Measurements from ENCODE around the gene PMPCB.

Gene PMPCB

DNA sequence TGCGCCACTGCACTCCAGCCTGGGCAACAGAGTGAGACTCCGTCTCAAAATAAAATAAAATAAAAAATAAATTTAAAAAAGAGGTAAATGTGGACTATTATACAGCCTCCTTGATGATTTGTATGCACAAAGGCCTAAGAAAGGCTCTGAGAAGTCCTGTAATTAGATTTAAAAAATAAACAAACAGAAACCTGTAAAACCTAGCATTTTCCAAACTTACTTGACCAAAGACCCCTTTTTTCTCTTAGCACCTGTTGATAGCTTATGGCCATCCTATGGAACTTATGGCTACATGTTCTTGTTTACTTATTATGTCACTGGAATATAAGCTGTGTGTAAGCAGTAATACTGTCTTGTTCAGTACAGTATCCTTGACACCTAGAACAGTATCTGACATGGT, 41.6 kb downstream of the PMPCB start:
- TF ChIP-seq SIN3A (IDR thresholded peaks at IDR 0.05; ENCODE audit: borderline replicate concordance, insufficient read depth, low read length) (no peak), TAF1 (IDR thresholded peaks at IDR 0.05; ENCODE audit: borderline replicate concordance, insufficient read depth, low read length) (no peak), POLR2AphosphoS5 (IDR thresholded peaks at IDR 0.05; ENCODE audit: low read depth, low read length) (no peak), FOXP2 (optimal IDR thresholded peaks at IDR 0.05; ENCODE audit: borderline replicate concordance, extremely low read depth, extremely low read length, insufficient read depth) (no peak)
- TF ChIP-seq, protein P1, sequence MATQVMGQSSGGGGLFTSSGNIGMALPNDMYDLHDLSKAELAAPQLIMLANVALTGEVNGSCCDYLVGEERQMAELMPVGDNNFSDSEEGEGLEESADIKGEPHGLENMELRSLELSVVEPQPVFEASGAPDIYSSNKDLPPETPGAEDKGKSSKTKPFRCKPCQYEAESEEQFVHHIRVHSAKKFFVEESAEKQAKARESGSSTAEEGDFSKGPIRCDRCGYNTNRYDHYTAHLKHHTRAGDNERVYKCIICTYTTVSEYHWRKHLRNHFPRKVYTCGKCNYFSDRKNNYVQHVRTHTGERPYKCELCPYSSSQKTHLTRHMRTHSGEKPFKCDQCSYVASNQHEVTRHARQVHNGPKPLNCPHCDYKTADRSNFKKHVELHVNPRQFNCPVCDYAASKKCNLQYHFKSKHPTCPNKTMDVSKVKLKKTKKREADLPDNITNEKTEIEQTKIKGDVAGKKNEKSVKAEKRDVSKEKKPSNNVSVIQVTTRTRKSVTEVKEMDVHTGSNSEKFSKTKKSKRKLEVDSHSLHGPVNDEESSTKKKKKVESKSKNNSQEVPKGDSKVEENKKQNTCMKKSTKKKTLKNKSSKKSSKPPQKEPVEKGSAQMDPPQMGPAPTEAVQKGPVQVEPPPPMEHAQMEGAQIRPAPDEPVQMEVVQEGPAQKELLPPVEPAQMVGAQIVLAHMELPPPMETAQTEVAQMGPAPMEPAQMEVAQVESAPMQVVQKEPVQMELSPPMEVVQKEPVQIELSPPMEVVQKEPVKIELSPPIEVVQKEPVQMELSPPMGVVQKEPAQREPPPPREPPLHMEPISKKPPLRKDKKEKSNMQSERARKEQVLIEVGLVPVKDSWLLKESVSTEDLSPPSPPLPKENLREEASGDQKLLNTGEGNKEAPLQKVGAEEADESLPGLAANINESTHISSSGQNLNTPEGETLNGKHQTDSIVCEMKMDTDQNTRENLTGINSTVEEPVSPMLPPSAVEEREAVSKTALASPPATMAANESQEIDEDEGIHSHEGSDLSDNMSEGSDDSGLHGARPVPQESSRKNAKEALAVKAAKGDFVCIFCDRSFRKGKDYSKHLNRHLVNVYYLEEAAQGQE (IDR thresholded peaks at IDR 0.05; ENCODE audit: insufficient read depth in 1 of 2, low read depth in 2 of 2, low read length in 2 of 2) = no peak

DNA sequence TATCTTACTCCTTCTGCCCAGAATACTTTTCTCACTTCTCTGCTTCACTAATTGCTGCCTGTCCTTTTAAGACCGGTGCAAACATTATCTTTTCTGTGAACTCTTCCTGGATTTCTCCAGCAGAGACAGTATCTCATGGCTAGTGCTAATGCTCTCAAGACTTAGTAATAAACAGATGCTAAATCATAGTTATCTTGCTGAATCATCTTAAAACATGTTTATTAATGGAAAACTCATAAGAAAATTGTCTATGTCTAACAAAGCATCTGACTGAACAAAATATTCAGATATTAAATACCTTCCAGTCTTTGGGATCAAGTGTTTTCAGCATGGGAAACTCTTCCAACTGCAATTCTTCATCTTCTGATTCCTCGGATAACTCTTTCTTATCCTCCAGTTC, 44.2 kb downstream of the PMPCB start:
- TF ChIP-seq SIN3A (IDR thresholded peaks at IDR 0.05; ENCODE audit: borderline replicate concordance, insufficient read depth, low read length) (no peak), FOXP2 (optimal IDR thresholded peaks at IDR 0.05; ENCODE audit: borderline replicate concordance, extremely low read depth, extremely low read length, insufficient read depth) (no peak), TAF1 (IDR thresholded peaks at IDR 0.05; ENCODE audit: borderline replicate concordance, insufficient read depth, low read length) (no peak), POLR2AphosphoS5 (IDR thresholded peaks at IDR 0.05; ENCODE audit: low read depth, low read length) (no peak)
- TF ChIP-seq, protein P1 (IDR thresholded peaks at IDR 0.05; ENCODE audit: insufficient read depth in 1 of 2, low read depth in 2 of 2, low read length in 2 of 2) = no peak

DNA sequence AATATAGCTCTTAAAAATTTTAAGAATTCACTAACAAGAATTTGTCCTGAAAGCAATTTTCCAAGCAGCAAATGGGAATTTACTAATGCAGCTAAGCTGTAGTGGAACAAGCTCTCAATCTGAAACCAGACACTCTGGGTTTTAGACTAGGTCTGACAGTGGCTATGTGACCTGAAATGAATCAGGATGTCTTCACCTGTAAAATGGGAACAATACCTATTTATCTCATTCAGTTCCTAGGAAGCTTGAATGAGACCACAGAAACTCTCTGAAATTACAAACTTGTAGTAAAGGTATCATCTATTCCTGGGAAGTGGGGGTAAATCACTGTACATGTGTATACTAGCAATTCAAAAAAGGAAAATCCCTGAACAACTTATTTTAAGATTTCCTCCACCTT, 46.1 kb downstream of the PMPCB start:
- TF ChIP-seq TAF1 (IDR thresholded peaks at IDR 0.05; ENCODE audit: borderline replicate concordance, insufficient read depth, low read length) = no peak
- TF ChIP-seq, protein P1 (IDR thresholded peaks at IDR 0.05; ENCODE audit: insufficient read depth in 1 of 2, low read depth in 2 of 2, low read length in 2 of 2) = no peak

DNA sequence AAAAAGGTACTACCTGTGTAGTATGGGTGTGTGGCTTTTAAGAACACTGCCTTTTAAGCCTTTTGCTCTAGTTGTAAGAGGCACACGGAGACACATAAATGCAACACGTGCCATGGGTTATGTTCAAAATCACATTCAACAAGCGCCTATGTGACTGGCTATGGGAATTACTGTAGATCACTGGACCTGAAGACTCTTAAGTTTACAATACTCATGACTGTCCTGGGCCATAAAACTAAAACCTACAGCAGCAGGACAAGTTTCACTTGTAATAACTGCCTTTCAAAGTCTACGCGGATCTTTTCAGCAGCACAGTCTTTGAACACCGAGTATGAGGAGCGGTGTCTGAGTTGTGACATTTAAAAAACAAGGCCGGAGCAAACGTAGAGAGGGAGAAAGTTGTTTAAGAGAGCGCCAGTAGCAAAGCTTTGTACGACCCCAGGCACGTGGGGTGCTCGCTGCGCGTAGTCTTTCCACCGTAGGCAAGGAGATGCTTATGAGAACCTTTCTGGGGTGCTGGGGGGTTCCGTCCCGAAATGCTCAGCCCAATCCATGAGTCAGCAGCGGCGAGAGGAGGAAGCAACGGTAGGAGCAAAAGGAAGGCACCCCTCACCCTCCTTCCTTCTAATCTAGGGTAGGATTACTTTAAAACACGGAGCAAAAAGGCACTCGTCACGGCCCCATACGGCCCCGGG, 46.7 kb downstream of the PMPCB start:
- TF ChIP-seq, protein P1 (IDR thresholded peaks at IDR 0.05; ENCODE audit: insufficient read depth in 1 of 2, low read depth in 2 of 2, low read length in 2 of 2) = no peak
- no peak for TF ChIP-seq TAF1 (IDR thresholded peaks at IDR 0.05; ENCODE audit: borderline replicate concordance, insufficient read depth, low read length)
- TF ChIP-seq POLR2AphosphoS5 (IDR thresholded peaks at IDR 0.05; ENCODE audit: low read depth, low read length) = no peak
- TF ChIP-seq FOXP2 (optimal IDR thresholded peaks at IDR 0.05; ENCODE audit: borderline replicate concordance, extremely low read depth, extremely low read length, insufficient read depth) = no peak
- 0 out of 2 replicates have a peak, but pooled peaks have one; percentile 44 for TF ChIP-seq SIN3A (IDR thresholded peaks at IDR 0.05; ENCODE audit: borderline replicate concordance, insufficient read depth, low read length)

All from PFSK-1 (cell line).